SK-N-SH treated with all-trans-retinoic acid at 6 μM for 48 hours (cell line): ENCODE measurements around the gene QRICH2.

ENCODE experiments used
- ATAC-seq: fragments of 200-7000 bp; cut with Tn5 transposase; 3 replicates; pipeline ENCODE4 v1.9.1; 2020; ENCODE audit warnings: mild to moderate bottlenecking, moderate library complexity
- ARNTL ChIP-seq: fragments of 450-650 bp; formaldehyde crosslinking; IDR thresholded peaks from 2 replicates; pipeline ENCODE4 v1.5.0; 2020; ENCODE audit warnings: low read depth, mild to moderate bottlenecking, moderate library complexity, borderline replicate concordance
- BACH2 ChIP-seq: fragments of 250-450 bp; sonication (Bioruptor Pico); IDR thresholded peaks from 2 replicates; pipeline ENCODE4 v1.9.0; 2021; ENCODE audit warnings: mild to moderate bottlenecking, borderline replicate concordance
- CREB5 ChIP-seq: fragments of 250-450 bp; sonication (Bioruptor Pico); IDR thresholded peaks from 2 replicates; pipeline ENCODE4 v1.5.1; 2020; ENCODE audit warnings: low read depth, mild to moderate bottlenecking, moderate library complexity
- CSDC2 ChIP-seq: fragments of 250-450 bp; sonication (Bioruptor Pico); IDR thresholded peaks from 2 replicates; pipeline ENCODE4 v1.5.0; 2020; ENCODE audit warnings: mild to moderate bottlenecking, moderate library complexity
- CSRNP3 ChIP-seq: fragments of 250-450 bp; sonication (Bioruptor Pico); IDR thresholded peaks from 2 replicates; pipeline ENCODE4 v1.5.1; 2021; ENCODE audit warnings: mild to moderate bottlenecking, moderate library complexity
- ESRRG ChIP-seq: fragments of 250-450 bp; sonication (Bioruptor Pico); IDR thresholded peaks from 2 replicates; pipeline ENCODE4 v1.6.1; 2021; ENCODE audit warnings: mild to moderate bottlenecking
- GLIS3 ChIP-seq: fragments of 250-450 bp; sonication (Bioruptor Pico); IDR thresholded peaks from 2 replicates; pipeline ENCODE4 v1.5.0; 2020; ENCODE audit warnings: mild to moderate bottlenecking, moderate library complexity
- ISL1 ChIP-seq: fragments of 250-450 bp; sonication (Bioruptor Pico); IDR thresholded peaks from 2 replicates; pipeline ENCODE4 v2.1.2; 2022; ENCODE audit warnings: mild to moderate bottlenecking, moderate library complexity
- OSR1 ChIP-seq: fragments of 250-450 bp; sonication (Bioruptor Pico); IDR thresholded peaks from 2 replicates; pipeline ENCODE4 v1.8.0; 2022; ENCODE audit warnings: moderate library complexity, mild to moderate bottlenecking, inconsistent platforms
- POU6F1 ChIP-seq: fragments of 250-450 bp; sonication (Bioruptor Pico); IDR thresholded peaks from 2 replicates; pipeline ENCODE4 v1.8.0; 2021; ENCODE audit warnings: low read depth, mild to moderate bottlenecking, moderate library complexity, borderline replicate concordance
- PPARA ChIP-seq: fragments of 250-450 bp; sonication (Bioruptor Pico); IDR thresholded peaks from 2 replicates; pipeline ENCODE4 v1.5.0; 2020; ENCODE audit warnings: mild to moderate bottlenecking, borderline replicate concordance
- RARB ChIP-seq: fragments of 250-450 bp; sonication (Bioruptor Pico); IDR thresholded peaks from 2 replicates; pipeline ENCODE4 v1.8.0; 2021; ENCODE audit warnings: mild to moderate bottlenecking, moderate library complexity
- SNAI2 ChIP-seq: fragments of 250-450 bp; sonication (Bioruptor Pico); IDR thresholded peaks from 2 replicates; pipeline ENCODE4 v1.5.0; 2020; ENCODE audit warnings: mild to moderate bottlenecking, moderate library complexity
- TCF4 ChIP-seq: fragments of 250-450 bp; sonication (Bioruptor Pico); IDR thresholded peaks from 2 replicates; pipeline ENCODE4 v1.8.0; 2021; ENCODE audit warnings: mild to moderate bottlenecking, moderate library complexity, borderline replicate concordance
- TOX ChIP-seq: fragments of 250-450 bp; sonication (Bioruptor Pico); IDR thresholded peaks from 2 replicates; pipeline ENCODE4 v1.8.0; 2021; ENCODE audit warnings: mild to moderate bottlenecking, moderate library complexity, borderline replicate concordance
- ZC3H10 ChIP-seq: fragments of 250-450 bp; sonication (Bioruptor Pico); IDR thresholded peaks from 2 replicates; pipeline ENCODE4 v1.5.1; 2021; ENCODE audit warnings: mild to moderate bottlenecking, moderate library complexity
- ZFP3 ChIP-seq: fragments of 250-450 bp; sonication (Bioruptor Pico); IDR thresholded peaks from 2 replicates; pipeline ENCODE4 v1.5.0; 2020; ENCODE audit warnings: mild to moderate bottlenecking, moderate library complexity
- ZFP30 ChIP-seq: fragments of 450-650 bp; formaldehyde crosslinking; IDR thresholded peaks from 2 replicates; pipeline ENCODE4 v1.5.0; 2022; ENCODE audit warnings: mild to moderate bottlenecking, moderate library complexity
- ZNF565 ChIP-seq: fragments of 450-650 bp; formaldehyde crosslinking; conservative IDR thresholded peaks from 2 replicates; pipeline ENCODE4 v1.5.0; 2020; ENCODE audit warnings: low read depth, mild to moderate bottlenecking, moderate library complexity
- ZNF70 ChIP-seq: fragments of 450-650 bp; formaldehyde crosslinking; IDR thresholded peaks from 2 replicates; pipeline ENCODE4 v1.5.0; 2020; ENCODE audit warnings: mild to moderate bottlenecking, moderate library complexity
- ZNF8 ChIP-seq: fragments of 450-650 bp; formaldehyde crosslinking; IDR thresholded peaks from 2 replicates; pipeline ENCODE4 v1.5.0; 2020; ENCODE audit warnings: mild to moderate bottlenecking, moderate library complexity
- TF ChIP-seq, protein P1 (sequence below): fragments of 250-450 bp; sonication (Bioruptor Pico); IDR thresholded peaks from 2 replicates; pipeline ENCODE4 v1.5.0; 2020; ENCODE audit warnings: mild to moderate bottlenecking, moderate library complexity
- TF ChIP-seq, protein P2 (sequence below): fragments of 250-450 bp; sonication (Bioruptor Pico); IDR thresholded peaks from 2 replicates; pipeline ENCODE4 v1.8.0; 2020; ENCODE audit warnings: mild to moderate bottlenecking, moderate library complexity, borderline replicate concordance

QRICH2 gene

GRCh38 chr17:76354317-76354729 lies 46.2 kb upstream of the QRICH2 start (continued):
- no peak for TF ChIP-seq CSRNP3 (CRISPR knock-in tag)
- TF ChIP-seq ARNTL (CRISPR knock-in tag): no peak
- TF ChIP-seq ESRRG (CRISPR knock-in tag): no peak

- peak; percentile 98 for ATAC-seq
- peak; percentile 98 for TF ChIP-seq SNAI2 (CRISPR knock-in tag)
- TF ChIP-seq ZFP3 (CRISPR knock-in tag): peak; percentile 89; the same call in 1 of the 2 replicates
- no peak for TF ChIP-seq ZC3H10 (CRISPR knock-in tag)
- no peak for TF ChIP-seq OSR1
- peak; percentile 92; the same call in 1 of the 2 replicates for TF ChIP-seq CSDC2 (CRISPR knock-in tag)
- TF ChIP-seq TOX (CRISPR knock-in tag): no peak
- TF ChIP-seq, protein P1, sequence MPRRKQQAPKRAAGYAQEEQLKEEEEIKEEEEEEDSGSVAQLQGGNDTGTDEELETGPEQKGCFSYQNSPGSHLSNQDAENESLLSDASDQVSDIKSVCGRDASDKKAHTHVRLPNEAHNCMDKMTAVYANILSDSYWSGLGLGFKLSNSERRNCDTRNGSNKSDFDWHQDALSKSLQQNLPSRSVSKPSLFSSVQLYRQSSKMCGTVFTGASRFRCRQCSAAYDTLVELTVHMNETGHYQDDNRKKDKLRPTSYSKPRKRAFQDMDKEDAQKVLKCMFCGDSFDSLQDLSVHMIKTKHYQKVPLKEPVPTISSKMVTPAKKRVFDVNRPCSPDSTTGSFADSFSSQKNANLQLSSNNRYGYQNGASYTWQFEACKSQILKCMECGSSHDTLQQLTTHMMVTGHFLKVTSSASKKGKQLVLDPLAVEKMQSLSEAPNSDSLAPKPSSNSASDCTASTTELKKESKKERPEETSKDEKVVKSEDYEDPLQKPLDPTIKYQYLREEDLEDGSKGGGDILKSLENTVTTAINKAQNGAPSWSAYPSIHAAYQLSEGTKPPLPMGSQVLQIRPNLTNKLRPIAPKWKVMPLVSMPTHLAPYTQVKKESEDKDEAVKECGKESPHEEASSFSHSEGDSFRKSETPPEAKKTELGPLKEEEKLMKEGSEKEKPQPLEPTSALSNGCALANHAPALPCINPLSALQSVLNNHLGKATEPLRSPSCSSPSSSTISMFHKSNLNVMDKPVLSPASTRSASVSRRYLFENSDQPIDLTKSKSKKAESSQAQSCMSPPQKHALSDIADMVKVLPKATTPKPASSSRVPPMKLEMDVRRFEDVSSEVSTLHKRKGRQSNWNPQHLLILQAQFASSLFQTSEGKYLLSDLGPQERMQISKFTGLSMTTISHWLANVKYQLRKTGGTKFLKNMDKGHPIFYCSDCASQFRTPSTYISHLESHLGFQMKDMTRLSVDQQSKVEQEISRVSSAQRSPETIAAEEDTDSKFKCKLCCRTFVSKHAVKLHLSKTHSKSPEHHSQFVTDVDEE (CRISPR knock-in tag): peak; percentile 98
- TF ChIP-seq PPARA (CRISPR knock-in tag): peak; percentile 86
- no peak for TF ChIP-seq CSRNP3 (CRISPR knock-in tag)
- TF ChIP-seq ZNF565 (CRISPR knock-in tag): peak; percentile 87
- TF ChIP-seq, protein P2, sequence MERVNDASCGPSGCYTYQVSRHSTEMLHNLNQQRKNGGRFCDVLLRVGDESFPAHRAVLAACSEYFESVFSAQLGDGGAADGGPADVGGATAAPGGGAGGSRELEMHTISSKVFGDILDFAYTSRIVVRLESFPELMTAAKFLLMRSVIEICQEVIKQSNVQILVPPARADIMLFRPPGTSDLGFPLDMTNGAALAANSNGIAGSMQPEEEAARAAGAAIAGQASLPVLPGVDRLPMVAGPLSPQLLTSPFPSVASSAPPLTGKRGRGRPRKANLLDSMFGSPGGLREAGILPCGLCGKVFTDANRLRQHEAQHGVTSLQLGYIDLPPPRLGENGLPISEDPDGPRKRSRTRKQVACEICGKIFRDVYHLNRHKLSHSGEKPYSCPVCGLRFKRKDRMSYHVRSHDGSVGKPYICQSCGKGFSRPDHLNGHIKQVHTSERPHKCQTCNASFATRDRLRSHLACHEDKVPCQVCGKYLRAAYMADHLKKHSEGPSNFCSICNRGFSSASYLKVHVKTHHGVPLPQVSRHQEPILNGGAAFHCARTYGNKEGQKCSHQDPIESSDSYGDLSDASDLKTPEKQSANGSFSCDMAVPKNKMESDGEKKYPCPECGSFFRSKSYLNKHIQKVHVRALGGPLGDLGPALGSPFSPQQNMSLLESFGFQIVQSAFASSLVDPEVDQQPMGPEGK (CRISPR knock-in tag): no peak
- TF ChIP-seq ZNF70 (CRISPR knock-in tag): no peak; the same call in 1 of the 2 replicates
- TF ChIP-seq ESRRG (CRISPR knock-in tag): no peak
- no peak for TF ChIP-seq RARB (CRISPR knock-in tag)
- TF ChIP-seq POU6F1 (CRISPR knock-in tag): peak; percentile 95
- peak; percentile 54; the same call in 1 of the 2 replicates for TF ChIP-seq ZNF8
- no peak for TF ChIP-seq TCF4
- peak; percentile 27; the same call in 1 of the 2 replicates for TF ChIP-seq GLIS3 (CRISPR knock-in tag)
- TF ChIP-seq ISL1 (CRISPR knock-in tag): no peak
- no peak for TF ChIP-seq CREB5 (CRISPR knock-in tag)
- TF ChIP-seq ARNTL (CRISPR knock-in tag): peak; percentile 71; the same call in 1 of the 2 replicates
- no peak for TF ChIP-seq BACH2 (CRISPR knock-in tag)
- TF ChIP-seq ZFP30 (CRISPR knock-in tag): 0 out of 2 replicates have a peak, but pooled peaks have one; percentile 28
Observed at GRCh38 chr17:76353599-76354316, 45.7 kb upstream of the QRICH2 start, which contains the start of gene PRPSAP1. Gene PRPSAP1, minus strand, starts transcription at chr17:76353916. Its CDS starts 213 bp downstream, at chr17:76353703.
